ENCODE data around the gene MMP13.
"Not testable (repeated sequence)": the region's sequence is repeated elsewhere in the genome, so short reads cannot be mapped to it uniquely, and the experiment has no call there.

MMP13 gene

GRCh38 chr11:102955624-102956023, at the start of gene MMP13:
Gene MMP13 (minus strand): TSS chr11:102955732. CDS start chr11:102955705, 27 bp downstream.
- DNase-seq, result no peak

GRCh38 chr11:103004234-103004633, 48.7 kb upstream of the MMP13 start:
- not testable (repeated sequence) for DNase-seq

- no peak for DNase-seq
These were observed 38.6 kb upstream of the MMP13 start for GRCh38 chr11:102994105-102994504.

GRCh38 chr11:102991776-102992175, 36.2 kb upstream of the MMP13 start:
- no peak for DNase-seq

- no peak for DNase-seq
These were observed 34.6 kb upstream of the MMP13 start for GRCh38 chr11:102990145-102990544.

GRCh38 chr11:102989379-102990047, 34.0 kb upstream of the MMP13 start:
- no peak for DNase-seq

GRCh38 chr11:102986815-102987214, 31.3 kb upstream of the MMP13 start:
- no peak for DNase-seq

GRCh38 chr11:102985850-102986249, 30.3 kb upstream of the MMP13 start:
- DNase-seq, result no peak

GRCh38 chr11:102983486-102983885, 28.0 kb upstream of the MMP13 start:
- DNase-seq, result no peak

- no peak for DNase-seq
These were observed 25.9 kb upstream of the MMP13 start for GRCh38 chr11:102981324-102981910.

- no peak for DNase-seq
These were observed 19.2 kb upstream of the MMP13 start for GRCh38 chr11:102974552-102975280.

- not testable (repeated sequence) for DNase-seq
These were observed 18.2 kb upstream of the MMP13 start for GRCh38 chr11:102973698-102974097.

- DNase-seq, result no peak
These were observed 17.3 kb upstream of the MMP13 start for GRCh38 chr11:102972853-102973252.

- no peak for DNase-seq
These were observed 16.2 kb upstream of the MMP13 start for GRCh38 chr11:102971766-102972165.

- no peak for DNase-seq
These were observed 12.0 kb upstream of the MMP13 start for GRCh38 chr11:102967497-102967896.

GRCh38 chr11:102966011-102966410, 10.5 kb upstream of the MMP13 start:
- no peak for DNase-seq

- no peak for DNase-seq
These were observed 9.3 kb upstream of the MMP13 start for GRCh38 chr11:102964867-102965266.

GRCh38 chr11:102957953-102958352, 2.4 kb upstream of the MMP13 start:
- DNase-seq, result no peak

- DNase-seq, result no peak
These were observed 4.9 kb downstream of the MMP13 start for GRCh38 chr11:102950622-102951081.

- DNase-seq, result no peak
These were observed 9.3 kb downstream of the MMP13 start for GRCh38 chr11:102946237-102946636.

- DNase-seq, result no peak
These were observed 14.6 kb downstream of the MMP13 start for GRCh38 chr11:102940714-102941588.

GRCh38 chr11:102936864-102937509, 18.5 kb downstream of the MMP13 start:
- DNase-seq, result no peak

Measured in right hindlimb (tissue), 1 donor.